Stimulated activated CD8-positive, alpha-beta memory T cell treated with anti-CD3 and anti-CD28 coated beads, Interleukin-4, amount 100 ng/mL, for 24 hours (primary cell): Measurements from ENCODE around the gene MACROD2.
"Not testable (repeated sequence)": the region's sequence is repeated elsewhere in the genome, so short reads cannot be mapped to it uniquely, and the experiment has no call there.

ENCODE experiments used
- DNase-seq: peaks from one replicate; pipeline ENCODE4 v3.0.0-alpha.2; 2020; ENCODE audit warnings: low read depth

MACROD2 gene

DNA sequence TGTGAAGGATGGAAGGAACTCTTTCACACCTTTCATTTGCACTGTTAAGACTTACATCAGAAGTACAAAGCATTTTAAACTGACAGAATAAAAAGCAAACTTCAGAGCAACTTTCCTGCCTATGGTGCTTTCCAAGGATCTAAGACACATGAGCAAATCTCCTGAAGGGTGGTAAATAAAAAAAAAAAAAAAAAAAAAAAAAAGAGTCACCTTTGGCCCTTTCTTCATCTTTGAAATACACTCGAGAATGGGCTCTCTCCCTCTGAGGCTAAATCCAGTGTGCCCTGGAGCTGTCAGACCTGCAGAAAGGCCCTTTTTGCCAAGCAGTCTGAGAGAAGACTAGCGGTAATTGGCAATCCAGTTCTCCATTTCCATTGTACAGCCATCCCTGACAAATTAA, 1455.9 kb downstream of the MACROD2 start:
- no peak for DNase-seq

- DNase-seq: no peak
Measured at GRCh38 chr20:15455279-15455678, 1460.0 kb downstream of the MACROD2 start.

- no peak for DNase-seq
Measured at GRCh38 chr20:15461938-15462337, 1466.6 kb downstream of the MACROD2 start.

- no peak for DNase-seq
Measured at GRCh38 chr20:15475483-15475882, 1480.2 kb downstream of the MACROD2 start.

DNA sequence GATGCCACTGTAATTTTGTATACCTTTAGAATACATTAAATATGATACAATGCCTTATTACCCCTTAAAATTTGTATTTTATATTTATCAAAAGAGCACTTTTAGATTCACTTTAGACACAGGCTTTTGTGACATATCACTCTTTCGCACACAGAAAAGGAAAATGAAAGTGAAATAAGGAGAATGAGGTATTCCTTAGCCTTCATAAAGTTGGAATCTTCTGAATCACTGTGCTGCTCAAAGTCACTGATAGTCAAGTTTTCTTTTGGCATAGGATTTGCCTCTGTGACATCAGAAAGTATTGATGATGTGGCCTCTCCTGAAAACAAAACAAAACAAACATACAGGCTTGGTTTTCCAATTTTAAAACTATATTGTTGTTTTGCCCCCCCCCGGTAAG, 1480.9 kb downstream of the MACROD2 start:
- DNase-seq: no peak

DNA sequence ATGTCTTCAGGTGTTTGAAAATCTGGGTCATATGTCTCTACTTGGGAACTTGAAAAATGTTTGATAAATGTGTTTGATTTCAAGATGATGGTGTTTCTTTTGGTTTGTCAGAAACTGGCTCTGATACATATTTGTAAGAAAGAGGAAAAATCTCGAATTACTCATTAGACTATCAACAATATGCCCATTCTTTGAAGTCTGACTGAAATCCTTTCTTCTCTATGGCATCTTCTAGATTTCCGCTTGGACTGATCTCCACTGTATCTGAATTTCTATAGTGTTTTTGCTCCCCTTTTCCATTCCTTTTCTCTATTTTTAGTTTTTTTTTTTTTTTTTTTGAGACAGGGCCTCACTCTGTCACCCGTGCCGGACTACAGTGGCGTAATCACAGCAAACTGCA, 1481.5 kb downstream of the MACROD2 start:
- DNase-seq: no peak

- no peak for DNase-seq
Measured at GRCh38 chr20:15482525-15482924, 1487.2 kb downstream of the MACROD2 start.

GRCh38 chr20:15485519-15485918, 1490.2 kb downstream of the MACROD2 start:
- no peak for DNase-seq

DNA sequence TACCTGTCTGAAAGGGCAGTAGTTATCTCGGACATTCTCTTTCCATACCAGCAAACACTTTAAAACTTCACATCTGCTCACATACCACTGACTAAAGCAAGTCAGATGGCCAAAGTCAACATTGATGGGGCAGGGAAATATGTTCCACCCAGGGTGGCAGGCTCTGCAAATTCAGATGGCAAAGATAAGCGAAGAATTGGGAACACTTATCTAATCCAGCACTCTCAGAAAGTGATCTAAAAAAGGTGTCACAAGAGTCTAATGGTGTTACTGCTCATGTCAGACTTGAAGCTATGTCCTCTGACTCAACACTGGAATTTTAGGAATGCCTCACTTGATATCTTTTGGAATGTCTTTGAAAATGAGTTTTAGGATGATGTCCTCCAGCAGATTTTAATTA, 1491.7 kb downstream of the MACROD2 start:
- DNase-seq: no peak

DNA sequence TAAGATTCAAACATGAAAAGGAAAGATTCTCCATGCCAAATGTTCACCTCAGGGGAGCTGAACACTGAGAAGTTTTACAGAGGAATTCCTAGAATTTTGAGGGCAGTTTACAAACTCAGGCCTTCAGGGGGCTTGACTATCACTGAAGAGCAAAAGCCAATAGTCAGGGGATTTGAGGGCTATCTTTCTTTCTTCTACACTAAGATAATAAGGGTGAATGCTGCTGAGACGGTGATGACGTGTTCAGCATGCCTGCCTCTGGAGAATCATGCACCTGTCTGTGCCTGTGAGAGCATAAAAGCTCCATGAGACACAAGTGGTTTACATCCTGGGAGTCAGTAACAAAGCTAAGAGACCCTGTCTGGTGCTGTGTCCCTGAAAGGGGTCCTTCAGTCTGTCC, 1492.4 kb downstream of the MACROD2 start:
- DNase-seq: no peak

DNA sequence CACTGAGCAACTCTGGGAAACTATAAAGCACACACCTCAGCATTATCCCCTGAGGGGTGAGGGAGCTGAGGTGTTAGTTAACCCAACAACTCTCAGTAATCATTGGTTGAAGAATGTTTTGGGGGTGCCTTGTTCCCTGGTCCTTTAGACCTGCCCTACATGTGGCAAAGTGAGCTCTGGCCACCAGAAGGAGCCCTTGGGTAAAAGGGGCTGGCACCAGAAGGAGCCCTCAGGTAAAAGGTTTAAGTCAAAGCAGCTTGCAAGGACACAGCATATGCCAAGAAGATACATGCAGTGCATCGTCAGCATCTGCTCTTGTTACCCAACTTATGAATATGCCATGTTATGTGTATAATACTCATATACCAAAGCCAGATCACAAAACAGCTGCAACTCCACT, 1496.3 kb downstream of the MACROD2 start:
- no peak for DNase-seq

DNA sequence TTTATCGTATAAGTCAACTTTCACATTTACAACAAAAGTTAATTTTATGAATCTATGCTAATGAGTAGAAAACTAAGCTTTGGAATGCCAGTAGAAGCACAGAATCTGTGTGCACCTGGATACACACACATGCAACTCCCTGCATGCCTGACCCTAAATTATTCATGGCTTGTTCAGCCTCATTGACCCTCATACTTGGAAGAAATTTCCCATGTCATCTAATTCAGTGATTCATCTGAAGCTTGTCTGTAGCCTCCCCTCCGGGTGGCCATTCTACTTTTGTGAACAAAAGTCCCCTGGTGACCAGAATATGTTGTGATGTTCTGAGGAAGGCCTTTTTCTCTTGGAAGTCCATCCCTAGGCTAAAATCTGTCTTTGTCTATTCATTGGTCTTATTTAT, 1499.5 kb downstream of the MACROD2 start:
- no peak for DNase-seq

DNA sequence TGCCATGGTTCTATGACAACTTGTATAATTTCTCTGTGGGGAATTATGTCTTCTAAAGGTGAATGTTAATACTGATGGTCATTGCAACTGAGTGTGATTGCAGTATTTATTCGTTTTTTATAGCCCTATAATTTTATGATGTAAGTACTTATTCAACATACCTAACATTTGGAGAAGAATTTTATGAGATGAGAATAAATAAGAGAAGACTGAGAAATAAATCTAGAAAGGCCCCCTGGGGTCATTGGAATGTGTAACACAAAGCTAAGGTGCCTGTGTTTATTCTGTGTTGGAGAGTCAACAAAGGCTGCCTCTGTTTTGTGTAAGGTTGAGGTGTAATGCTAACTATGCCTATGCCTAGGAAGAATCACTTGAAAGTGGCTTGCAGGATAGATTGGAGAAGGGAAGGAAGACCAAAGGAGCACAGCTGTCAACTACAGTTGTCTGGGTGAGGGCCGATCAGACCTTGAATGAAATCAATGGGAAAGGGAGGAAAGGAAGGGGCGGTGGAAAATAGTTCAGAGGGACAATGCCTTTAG, 1501.3 kb downstream of the MACROD2 start:
- DNase-seq: no peak

- DNase-seq: no peak
Measured at GRCh38 chr20:15498926-15499325, 1503.6 kb downstream of the MACROD2 start.

DNA sequence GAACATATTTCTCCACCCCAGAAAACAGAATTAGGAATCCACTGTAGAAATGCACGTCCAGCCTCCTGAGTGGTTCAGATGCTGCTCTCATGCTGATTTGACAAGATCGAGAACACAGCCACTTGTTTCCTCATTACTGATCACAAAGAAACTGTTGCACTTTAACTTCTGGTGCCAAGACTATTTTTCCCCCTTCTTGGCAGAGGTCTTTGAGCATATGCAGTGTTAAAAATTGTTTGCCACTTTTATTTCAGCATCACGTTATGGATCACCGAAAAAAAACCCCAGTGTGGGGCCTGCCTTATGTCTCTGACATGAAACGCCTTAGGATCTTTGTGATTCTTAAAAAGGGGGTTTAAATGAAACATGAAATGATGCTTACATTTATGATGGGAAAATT, 1511.0 kb downstream of the MACROD2 start:
- DNase-seq: no peak

GRCh38 chr20:15507151-15507550, 1511.8 kb downstream of the MACROD2 start:
- DNase-seq: no peak

DNA sequence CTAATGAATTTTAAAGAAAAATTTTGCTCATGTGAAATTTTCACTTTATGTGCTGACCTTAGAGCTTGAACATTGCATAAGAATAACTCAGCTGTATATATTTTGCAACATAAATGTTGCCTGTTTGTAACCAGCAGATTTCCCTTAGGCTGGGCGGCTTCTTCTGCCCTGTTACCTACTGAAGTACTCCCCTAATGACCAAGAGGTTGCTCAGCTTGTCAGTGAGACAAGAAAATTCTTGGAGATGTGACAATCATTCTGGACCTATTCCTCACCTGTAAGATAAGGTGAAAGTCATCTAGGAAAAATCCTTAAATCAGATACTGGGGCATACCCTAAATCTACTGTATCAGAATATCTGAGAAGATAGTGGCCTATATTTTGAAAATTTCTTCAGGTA, 1516.2 kb downstream of the MACROD2 start:
- no peak for DNase-seq

DNA sequence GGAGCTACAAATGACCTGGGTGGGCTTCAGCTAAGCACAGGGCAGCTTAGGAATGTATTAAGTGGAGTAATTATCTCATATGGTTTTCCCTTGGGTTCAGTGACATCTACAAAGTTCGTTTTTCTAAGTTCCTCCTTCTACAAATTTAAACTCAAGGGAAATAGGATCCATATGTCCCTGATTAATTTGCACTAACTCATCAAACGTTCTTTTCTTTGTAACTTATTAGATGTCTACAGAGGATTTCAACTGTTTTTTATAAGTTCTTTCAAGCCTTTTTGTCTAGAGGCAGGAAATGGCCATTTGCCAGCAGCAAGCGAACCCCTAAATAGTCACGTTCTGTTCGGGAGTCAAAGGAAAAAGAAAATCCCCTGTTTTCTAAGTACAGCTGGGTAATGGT, 1517.6 kb downstream of the MACROD2 start:
- no peak for DNase-seq

DNA sequence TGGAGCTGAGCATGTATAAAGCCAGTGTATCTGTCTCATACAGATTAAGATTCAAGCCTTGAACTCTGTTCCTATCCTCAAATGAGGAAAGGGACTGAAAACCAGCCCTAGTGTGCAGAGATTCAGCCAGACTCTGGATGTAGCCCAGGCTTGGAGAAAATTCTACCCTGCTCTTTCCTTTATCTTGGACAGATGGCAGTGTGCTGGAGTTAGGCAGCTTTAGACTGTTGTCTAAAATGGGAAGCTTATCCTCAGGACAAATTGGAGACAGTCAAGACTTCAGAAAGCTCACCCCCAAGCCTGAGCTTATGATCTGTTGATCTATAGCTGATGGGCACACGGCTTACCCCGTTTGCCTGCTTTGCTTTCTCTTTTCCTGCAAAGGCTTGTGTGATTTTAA, 1520.4 kb downstream of the MACROD2 start:
- DNase-seq: no peak

- DNase-seq: no peak
Measured at GRCh38 chr20:15520930-15521524, 1525.7 kb downstream of the MACROD2 start.

- no peak for DNase-seq
Measured at GRCh38 chr20:15523400-15523799, 1528.1 kb downstream of the MACROD2 start.

GRCh38 chr20:15528391-15529111, 1533.2 kb downstream of the MACROD2 start:
- DNase-seq: no peak

DNA sequence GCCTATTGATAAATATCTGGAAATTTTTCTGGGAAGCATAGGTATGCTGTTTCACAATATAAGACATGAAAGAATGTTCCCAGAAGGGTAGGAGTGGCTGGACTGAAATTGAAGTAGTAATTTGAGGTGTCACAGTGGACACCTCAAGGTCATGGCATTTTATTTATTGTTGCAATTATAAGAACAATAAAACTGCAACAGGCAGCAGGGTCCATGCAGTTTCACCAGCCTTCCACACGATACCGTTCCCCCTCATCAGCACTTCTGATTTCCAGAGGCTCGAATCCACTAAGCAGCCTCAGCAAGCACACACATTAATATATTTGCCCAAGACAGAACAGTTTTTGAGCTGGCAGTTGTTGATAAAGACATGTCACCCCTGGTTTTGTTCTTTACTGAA, 1540.5 kb downstream of the MACROD2 start:
- no peak for DNase-seq

GRCh38 chr20:15537200-15537599, 1541.9 kb downstream of the MACROD2 start:
- DNase-seq: not testable (repeated sequence)
